ENCODE results near the gene SAP30L. TPM values are rescaled to one million over a fixed set of nuclear protein-coding genes. Genes with fewer than 3 reads are reported as not detected.

Gene SAP30L
- total RNA-seq, 1 experiment from 2014 or later, result 53.0 TPM

GRCh38 chr5:154470947-154471870, 25.4 kb downstream of the SAP30L start:
- H3K4me3 ChIP-seq, result no peak overlapping the region
- no peak overlapping the region for H3K27ac ChIP-seq
- BruUV-seq (replicated peaks), result no TSS peak
- DNase-seq, result no peak
- H3K9me2 ChIP-seq (ENCODE audit: insufficient read depth), result no peaks in the 10 kb centered on the region
- no peaks in the 10 kb centered on the region for H4K20me1 ChIP-seq (ENCODE audit: insufficient read depth)
- H3K36me3 ChIP-seq (ENCODE audit: low read depth), result no peaks in the 10 kb centered on the region
- H2AFZ ChIP-seq, result no peak overlapping the region
- peaks cover 4% of the 10 kb centered on the region; the same call in 1 of the 2 replicates for H3F3A ChIP-seq (ENCODE audit: insufficient read depth, low read depth)
- H3K4me1 ChIP-seq (replicated peaks; ENCODE audit: insufficient read depth), result peaks cover 9% of the 10 kb centered on the region
- no peaks in the 10 kb centered on the region for H3K79me2 ChIP-seq (ENCODE audit: low read depth)
- peaks cover 11% of the 10 kb centered on the region; the same call in 1 of the 2 replicates for H3K27me3 ChIP-seq (ENCODE audit: insufficient read depth, low read depth)
- no peak overlapping the region for H3K4me2 ChIP-seq
- no peak for TF ChIP-seq EZH2 (IDR thresholded peaks at IDR 0.05; ENCODE audit: low read depth)
- CTCF ChIA-PET, result no interaction called here
- intact Hi-C loops (cut with micrococcal nuclease; ENCODE audit: unreplicated experiment), result no loop called here
- no peaks in the 10 kb centered on the region for H3K9me3 ChIP-seq (ENCODE audit: insufficient read depth, low read depth)
- POLR2A ChIA-PET (ENCODE audit: unreplicated experiment), result no interaction called here

DNA sequence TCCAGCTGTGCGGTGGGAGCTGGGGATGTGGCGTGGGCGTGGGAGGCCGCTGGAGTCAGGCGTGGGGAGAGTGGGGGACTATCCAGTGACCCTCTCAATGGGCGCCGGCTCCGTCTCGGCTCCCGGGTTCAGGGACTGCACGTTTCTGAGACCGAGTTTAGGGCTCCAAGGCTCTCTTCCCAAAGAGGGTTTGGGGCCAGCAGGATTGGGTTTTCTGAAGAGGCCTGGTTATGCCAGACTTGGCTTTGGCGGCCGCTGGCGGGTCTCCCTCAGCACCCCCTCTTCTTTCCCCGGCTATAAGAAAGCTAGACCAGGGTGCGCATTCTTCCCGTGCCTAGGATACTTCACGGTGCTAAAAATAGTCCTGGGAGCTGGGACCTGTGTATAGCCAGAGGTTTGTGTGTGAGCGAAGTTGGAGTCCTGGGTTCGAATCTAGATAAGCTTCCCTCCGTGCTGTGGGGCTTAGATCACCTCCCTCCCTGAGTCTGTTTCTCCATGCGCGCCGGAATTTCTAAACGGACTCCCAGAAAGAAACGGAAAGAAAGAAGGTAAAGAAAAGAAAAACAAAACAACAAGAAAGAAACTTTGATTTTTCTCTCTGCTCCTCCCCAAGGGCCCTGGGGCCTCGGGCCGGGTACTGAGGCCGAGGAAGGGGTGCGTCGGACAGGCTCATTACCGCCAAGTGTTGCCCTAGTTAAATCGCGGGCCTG, 27.2 kb downstream of the SAP30L start:
- Histone ChIP-seq H2AFZ (no peak overlapping the region), H3K36me3 (ENCODE audit: low read depth) (no peaks in the 10 kb centered on the region), H3K4me2 (no peak overlapping the region), H3K79me2 (ENCODE audit: low read depth) (no peaks in the 10 kb centered on the region), H4K20me1 (ENCODE audit: insufficient read depth) (no peaks in the 10 kb centered on the region), H3K9me3 (ENCODE audit: insufficient read depth, low read depth) (no peaks in the 10 kb centered on the region), H3K27ac (no peak overlapping the region), H3K9me2 (ENCODE audit: insufficient read depth) (no peaks in the 10 kb centered on the region), H3K4me1 (replicated peaks; ENCODE audit: insufficient read depth) (no peaks in the 10 kb centered on the region), H3K4me3 (no peak overlapping the region), H3K27me3 (ENCODE audit: insufficient read depth, low read depth) (peaks cover 19% of the 10 kb centered on the region; the same call in 1 of the 2 replicates), H3F3A (ENCODE audit: insufficient read depth, low read depth) (peaks cover 4% of the 10 kb centered on the region; the same call in 1 of the 2 replicates)
- ChIA-PET CTCF (no interaction called here), POLR2A (ENCODE audit: unreplicated experiment) (no interaction called here)
- TF ChIP-seq CTCF (conservative IDR thresholded peaks at IDR 0.05) (no peak), EZH2 (IDR thresholded peaks at IDR 0.05; ENCODE audit: low read depth) (no peak)
- no TSS peak for BruUV-seq (replicated peaks)
- no peak for DNase-seq
- intact Hi-C loops (cut with micrococcal nuclease; ENCODE audit: unreplicated experiment), result no loop called here

GRCh38 chr5:154473581-154474283, 27.9 kb downstream of the SAP30L start:
- no peaks in the 10 kb centered on the region for H3K4me1 ChIP-seq (replicated peaks; ENCODE audit: insufficient read depth)
- peaks cover 4% of the 10 kb centered on the region; the same call in 1 of the 2 replicates for H3F3A ChIP-seq (ENCODE audit: insufficient read depth, low read depth)
- no peak overlapping the region for H3K27ac ChIP-seq
- peaks cover 19% of the 10 kb centered on the region; the same call in 1 of the 2 replicates for H3K27me3 ChIP-seq (ENCODE audit: insufficient read depth, low read depth)
- intact Hi-C loops (cut with micrococcal nuclease; ENCODE audit: unreplicated experiment), result no loop called here
- BruUV-seq (replicated peaks), result no TSS peak
- no peaks in the 10 kb centered on the region for H3K9me2 ChIP-seq (ENCODE audit: insufficient read depth)
- H3K4me3 ChIP-seq, result no peak overlapping the region
- H2AFZ ChIP-seq, result no peak overlapping the region
- ChIA-PET CTCF (no interaction called here), POLR2A (ENCODE audit: unreplicated experiment) (no interaction called here)
- no peaks in the 10 kb centered on the region for H3K36me3 ChIP-seq (ENCODE audit: low read depth)
- no peaks in the 10 kb centered on the region for H3K79me2 ChIP-seq (ENCODE audit: low read depth)
- no peaks in the 10 kb centered on the region for H3K9me3 ChIP-seq (ENCODE audit: insufficient read depth, low read depth)
- no peak for DNase-seq
- H3K4me2 ChIP-seq, result no peak overlapping the region
- no peaks in the 10 kb centered on the region for H4K20me1 ChIP-seq (ENCODE audit: insufficient read depth)
- TF ChIP-seq CTCF (conservative IDR thresholded peaks at IDR 0.05), result no peak
- no peak for TF ChIP-seq EZH2 (IDR thresholded peaks at IDR 0.05; ENCODE audit: low read depth)

Data from PC-9 (cell line).